Anterior cingulate cortex (tissue), 58 donors: ENCODE data around the gene TAOK1.

ENCODE experiments used
- DNase-seq, 58 donors: peaks; one replicate each; lab custom pipeline; 2025; lab: John Stamatoyannopoulos, UW

The TAOK1 gene

GRCh38 chr17:29567554-29568330 lies 177.6 kb downstream of the TAOK1 start:
- DNase-seq, result peak in 18 of 58 donors; percentile 34 to 60 (median 44)

DNA sequence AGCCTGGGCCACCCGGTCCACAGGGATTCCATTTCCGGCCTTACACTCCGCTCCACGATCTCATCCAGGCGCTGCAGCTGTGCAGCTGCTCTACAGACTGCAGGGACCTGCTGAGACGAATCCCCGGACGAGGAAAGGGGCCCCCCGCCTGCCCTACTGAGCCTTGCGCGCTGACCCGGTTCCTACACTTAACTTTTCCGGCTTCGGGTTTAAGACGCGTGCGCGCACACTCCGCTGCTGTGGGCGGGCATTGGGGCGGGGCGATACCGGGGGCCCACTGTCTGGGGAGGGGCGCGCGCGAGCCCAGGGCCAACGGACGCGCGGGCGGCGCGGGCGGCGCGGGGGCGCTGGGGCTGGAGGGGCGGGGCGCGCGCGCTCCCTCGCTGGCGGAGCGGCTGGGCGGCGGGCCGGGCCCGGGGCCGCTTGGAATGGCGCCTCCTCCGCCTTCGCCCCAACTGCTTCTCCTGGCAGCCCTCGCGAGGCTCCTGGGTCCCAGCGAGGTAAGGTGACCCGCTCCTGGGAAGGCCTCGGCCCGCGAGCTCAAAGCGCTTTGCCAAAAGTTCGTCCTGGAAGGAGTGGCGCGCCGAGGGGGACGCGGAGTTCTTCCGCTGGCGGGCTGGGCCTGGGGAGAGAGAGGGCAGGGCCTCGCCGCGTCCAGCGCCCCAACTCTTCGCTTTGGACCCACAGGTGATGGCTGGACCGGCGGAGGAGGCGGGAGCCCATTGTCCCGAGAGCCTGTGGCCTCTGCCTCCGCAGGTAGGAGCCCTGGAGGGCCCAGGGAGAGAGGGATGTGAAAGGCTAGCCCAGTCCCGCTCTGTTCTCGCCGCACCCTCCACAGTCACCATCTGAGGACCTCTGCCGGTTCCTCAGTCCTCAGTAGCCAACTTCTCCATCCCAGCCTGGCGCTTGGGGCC lies 178.4 kb downstream of the TAOK1 start, which contains the start of gene TP53I13:
Gene TP53I13, plus strand, starts transcription at position 371 of the 914 bp plus-strand sequence. Its CDS starts 58 bp downstream, at position 429.
- DNase-seq, result peak in 48 of 58 donors; percentile 35 to 86 (median 71)

GRCh38 chr17:29569245-29569950 lies 179.2 kb downstream of the TAOK1 start:
- no peak for DNase-seq

- DNase-seq, result no peak
Measured at GRCh38 chr17:29570521-29570920, 180.4 kb downstream of the TAOK1 start.

DNA sequence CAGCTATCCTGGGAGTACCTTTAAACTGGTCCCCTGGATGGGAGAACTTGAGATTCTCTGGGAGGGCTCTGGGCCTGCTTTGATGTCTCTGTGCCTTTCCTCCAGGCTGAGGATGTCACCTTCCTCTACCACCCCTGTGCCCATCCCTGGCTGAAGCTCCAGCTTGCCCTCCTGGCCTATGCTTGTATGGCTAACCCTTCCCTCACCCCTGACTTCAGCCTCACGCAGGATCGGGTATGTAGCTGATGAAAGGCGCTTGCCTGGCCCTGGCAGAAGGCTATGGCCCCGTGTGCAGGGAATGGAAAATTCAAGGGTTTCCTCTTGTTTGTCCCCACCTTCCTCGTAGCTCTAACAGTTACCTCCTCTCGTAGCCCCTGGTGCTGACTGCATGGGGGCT lies 181.3 kb downstream of the TAOK1 start:
- no peak for DNase-seq

DNA sequence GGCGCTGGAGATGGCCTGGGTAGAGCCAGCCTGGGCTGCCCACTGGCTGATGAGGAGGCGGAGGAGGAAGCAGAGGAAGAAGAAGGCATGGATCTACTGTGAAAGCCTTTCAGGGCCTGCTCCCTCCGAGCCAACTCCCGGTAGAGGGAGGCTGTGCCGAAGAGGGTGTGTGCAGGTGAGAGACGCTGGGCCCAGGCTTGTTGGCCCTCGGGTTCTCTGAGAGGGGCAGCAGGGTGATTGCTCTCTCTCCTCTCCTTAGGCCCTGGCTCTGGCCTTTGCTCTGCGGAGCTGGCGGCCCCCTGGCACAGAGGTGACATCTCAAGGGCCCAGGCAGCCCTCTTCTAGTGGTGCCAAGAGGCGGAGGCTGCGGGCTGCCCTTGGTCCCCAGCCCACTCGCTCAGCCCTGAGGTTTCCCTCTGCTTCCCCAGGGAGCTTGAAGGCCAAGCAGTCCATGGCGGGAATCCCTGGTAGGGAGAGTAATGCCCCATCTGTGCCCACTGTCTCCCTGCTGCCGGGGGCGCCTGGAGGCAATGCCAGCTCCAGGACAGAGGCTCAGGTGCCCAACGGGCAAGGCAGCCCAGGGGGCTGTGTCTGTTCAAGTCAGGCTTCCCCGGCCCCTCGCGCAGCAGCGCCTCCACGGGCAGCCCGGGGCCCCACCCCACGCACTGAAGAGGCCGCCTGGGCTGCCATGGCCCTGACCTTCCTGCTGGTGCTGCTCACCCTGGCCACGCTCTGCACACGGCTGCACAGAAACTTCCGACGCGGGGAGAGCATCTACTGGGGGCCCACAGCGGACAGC lies 181.9 kb downstream of the TAOK1 start:
- no peak for DNase-seq

GRCh38 chr17:29572691-29573557 lies 182.8 kb downstream of the TAOK1 start:
- peak in 30 of 58 donors; percentile 29 to 67 (median 47) for DNase-seq

- no peak for DNase-seq
Measured at GRCh38 chr17:29573558-29573869, 183.4 kb downstream of the TAOK1 start.

- DNase-seq, result no peak
Measured at GRCh38 chr17:29573871-29574731, 183.9 kb downstream of the TAOK1 start.

- DNase-seq, result no peak
Measured at GRCh38 chr17:29574732-29575510, 184.8 kb downstream of the TAOK1 start.

DNA sequence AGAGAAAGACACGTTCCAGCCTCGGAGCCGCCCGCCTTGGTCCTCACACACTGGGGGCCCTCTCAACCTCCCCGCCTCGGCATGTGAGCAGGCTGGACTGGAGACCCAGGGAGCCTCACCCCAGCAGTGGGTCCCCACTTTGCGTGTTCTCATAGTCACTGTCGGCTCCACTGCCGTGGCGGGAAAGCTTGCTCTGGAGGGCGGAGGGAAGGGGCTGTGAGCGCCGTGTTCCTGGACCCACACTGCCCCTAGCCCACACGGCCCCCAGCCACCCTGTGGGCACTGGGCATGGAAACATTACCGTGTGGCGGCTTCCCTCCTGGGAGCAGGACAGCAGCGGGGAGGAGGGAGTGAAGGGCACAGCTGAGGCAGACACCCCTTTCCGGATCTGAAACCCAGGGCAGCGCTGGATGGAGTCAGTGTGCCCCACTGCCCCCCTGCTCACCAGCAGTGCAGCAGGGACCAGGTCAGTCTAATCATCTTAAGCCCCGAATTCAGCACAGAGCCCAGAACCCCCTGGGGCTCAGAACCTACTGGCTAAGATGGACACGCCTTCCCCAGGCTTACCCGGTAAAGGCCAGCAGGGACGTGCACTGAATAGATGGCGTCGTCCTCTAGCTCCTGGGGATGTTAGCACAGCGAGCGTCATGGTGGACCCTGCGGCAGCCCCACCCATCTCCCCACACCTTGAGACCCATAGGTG lies 185.5 kb downstream of the TAOK1 start:
- no peak for DNase-seq

DNA sequence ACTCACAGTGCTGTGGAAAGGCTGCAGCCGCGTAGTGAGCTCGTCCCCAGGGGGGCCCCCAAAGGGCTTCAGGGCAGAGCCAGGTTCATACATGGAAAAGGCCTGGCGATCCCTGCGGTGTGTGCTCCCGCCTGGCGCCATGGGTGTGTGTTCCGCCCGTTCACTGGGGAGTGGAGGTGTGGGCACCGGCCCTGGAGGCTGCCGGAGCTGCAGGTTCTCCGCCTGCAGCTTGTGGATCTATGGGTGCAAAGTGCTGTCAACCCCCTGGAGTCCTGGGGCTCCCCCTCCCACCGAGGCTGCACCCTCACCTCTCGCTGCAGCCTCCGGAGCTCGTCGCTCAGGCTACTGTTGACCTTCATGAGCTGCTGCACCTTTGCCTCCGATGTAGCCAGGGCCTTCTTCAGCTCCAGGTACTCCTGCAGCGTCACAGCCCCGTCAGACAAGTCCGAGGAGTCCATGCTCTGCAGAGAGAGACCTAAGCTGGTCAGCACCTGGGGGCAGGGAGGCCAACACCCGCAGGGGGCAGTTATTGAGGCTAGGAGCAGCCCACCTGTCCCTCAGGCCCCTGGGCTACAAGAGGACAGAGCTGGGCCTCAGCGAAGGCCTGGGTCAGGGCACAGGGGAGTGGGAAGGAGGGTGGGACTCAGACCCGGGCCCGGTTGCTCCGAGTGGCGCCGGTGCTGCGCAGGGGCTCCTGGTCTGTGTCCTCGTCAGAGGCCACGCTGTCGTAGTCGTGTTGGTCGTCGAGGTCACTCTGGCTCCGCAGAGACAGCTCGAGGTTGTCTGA lies 186.2 kb downstream of the TAOK1 start:
- DNase-seq, result no peak

DNA sequence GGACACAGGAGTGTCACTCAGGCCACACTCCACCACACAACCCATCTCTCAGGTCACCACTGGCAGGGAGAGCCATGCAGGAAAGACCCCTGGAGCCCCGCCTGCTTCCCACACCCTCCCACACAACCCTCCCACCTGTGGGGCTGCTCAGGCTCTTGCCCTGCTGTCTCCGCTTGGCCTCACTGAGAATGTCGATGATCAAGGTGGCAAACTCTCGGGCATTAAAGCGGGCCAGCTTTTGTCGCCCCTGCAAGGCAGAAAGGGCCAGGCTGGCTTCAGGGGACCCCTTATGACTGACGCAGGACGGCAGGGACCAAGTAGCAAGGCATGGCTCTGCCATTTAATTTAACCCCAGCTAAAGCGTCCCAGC lies 186.8 kb downstream of the TAOK1 start:
- no peak for DNase-seq

DNA sequence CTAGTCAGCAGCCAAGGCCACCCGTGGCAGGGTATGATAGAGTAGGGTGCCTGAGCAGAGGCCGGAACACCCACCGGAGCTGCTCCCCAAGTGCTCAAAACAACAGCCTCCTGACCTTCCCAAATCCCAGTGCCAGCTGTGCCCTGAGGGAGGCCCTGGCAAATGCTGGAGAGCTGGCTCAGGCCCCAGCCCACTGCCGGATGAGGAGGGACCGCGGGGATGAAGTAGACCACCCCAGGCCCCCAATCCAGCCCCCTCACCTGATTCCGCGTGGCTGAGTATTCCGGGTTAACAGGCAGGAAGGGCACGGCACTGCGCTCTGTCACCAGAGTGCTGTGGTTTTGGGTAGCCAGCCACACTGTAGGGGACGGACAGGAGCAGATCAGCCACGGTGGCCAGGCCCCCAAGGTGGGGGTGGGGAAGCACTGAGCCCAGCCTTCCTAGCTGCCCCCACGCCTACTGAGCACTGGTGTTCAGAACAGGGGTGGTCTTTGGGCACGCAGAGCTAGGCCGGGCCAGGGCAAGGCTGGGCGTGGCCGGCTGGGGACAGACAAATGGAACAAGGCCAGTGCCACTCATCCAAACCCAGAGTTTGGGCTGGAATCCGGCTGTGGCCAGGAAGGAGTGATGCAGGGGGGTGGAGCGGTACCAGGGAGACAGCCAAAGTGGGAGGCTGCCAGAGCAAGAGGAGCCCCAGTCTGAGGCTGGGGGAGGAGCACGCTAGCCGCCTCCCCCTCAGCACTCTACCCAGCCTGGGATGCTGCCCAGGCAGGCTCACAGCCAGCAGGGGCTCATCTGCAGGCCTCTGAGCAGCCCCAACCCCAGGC lies 187.4 kb downstream of the TAOK1 start:
- DNase-seq, result peak in 49 of 58 donors; percentile 24 to 91 (median 73)
